AG04450 (cell line): ENCODE results near the gene RAB15. TPM values are rescaled to one million over a fixed set of nuclear protein-coding genes. Genes with fewer than 3 reads are reported as not detected.

ENCODE experiments used
- CTCF ChIA-PET: fragments of 300-600, 350-600 bp; formaldehyde crosslinking; extraction: SDS; loops from one replicate; lab custom pipeline; 2022; ENCODE audit warnings: antibody characterized with exemption, inconsistent platforms; lab: Charles Lee
- POLR2A ChIA-PET: fragments of 350-600 bp; formaldehyde crosslinking; extraction: SDS; loops from one replicate; lab custom pipeline; 2021; ENCODE audit warnings: antibody characterized with exemption, inconsistent platforms; lab: Yijun Ruan, JAX
- DNase-seq: peaks from one replicate; pipeline ENCODE4 v3.0.0-alpha.2; 2011; ENCODE audit warnings: low read depth, low spot score
- H3K27ac ChIP-seq: one replicate; pipeline ENCODE4 v1.5.1; 2012; ENCODE audit warnings: low read depth, low read length, control low read depth
- H3K27me3 ChIP-seq: one replicate; pipeline ENCODE4 v1.6.0; 2012; ENCODE audit warnings: low read length; ENCODE audit not compliant: control insufficient read depth, insufficient read depth
- H3K4me3 ChIP-seq: 2 replicates; pipeline ENCODE4 v1.5.1; 2011; ENCODE audit warnings: mild to moderate bottlenecking, low read depth, low read length, control low read depth
- H3K9me3 ChIP-seq: 2 replicates; pipeline ENCODE4 v1.5.1; 2012; ENCODE audit warnings: low read length; ENCODE audit not compliant: control insufficient read depth, insufficient read depth
- CTCF ChIP-seq: IDR thresholded peaks from 2 replicates; pipeline ENCODE4 v1.5.1; 2011; ENCODE audit warnings: low read depth, low read length, control low read depth, inconsistent platforms
- polyA plus RNA-seq: library from polyadenylated mRNA; depleted of rRNA; stranded (reverse); fragments of >200 nt; gene quantifications from 2 replicates; pipeline ENCODE4 v1.2.3, GENCODE V29; 2011

The RAB15 gene
- polyA plus RNA-seq, 1 experiment: 11.0 TPM

DNA sequence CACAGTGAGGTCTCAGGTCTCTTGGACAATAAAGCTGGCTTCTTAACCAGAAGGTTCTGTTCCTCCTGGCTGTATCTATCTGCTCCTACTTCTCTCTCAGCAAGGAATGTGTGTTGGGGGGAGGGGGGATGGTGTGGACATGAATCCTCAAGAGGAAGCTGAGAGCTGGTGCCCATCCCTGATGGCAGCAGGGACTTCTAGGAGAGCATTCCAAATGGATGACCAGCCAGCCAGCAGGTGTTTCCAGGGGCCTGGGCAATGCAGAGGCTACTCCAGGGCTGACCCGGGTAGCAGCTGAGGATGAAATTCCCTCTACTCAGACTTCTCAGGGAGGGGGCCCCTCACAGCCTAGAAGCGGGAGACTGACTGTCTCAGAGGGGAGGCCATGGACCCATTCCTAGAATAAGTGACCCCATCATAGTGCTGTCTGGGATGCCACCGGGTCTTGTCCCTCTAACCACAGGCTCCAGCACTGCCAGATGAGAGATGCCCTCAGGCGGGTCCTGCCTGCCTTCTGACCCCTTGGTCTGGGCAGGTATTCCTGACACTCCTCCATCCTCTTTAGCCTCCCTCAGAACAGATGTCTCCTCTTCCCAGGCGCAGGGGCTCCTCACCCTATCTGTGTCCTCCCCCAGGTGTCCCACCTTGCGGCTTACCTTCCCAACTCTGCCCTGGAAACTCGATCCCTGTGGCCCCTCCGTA is 1.2 kb downstream of the RAB15 start:
- no peak for DNase-seq

GRCh38 chr14:64970041-64970440 is 2.1 kb downstream of the RAB15 start:
- no peak for DNase-seq
- Histone ChIP-seq H3K4me3 (no peak overlapping the region), H3K27ac (no peak overlapping the region), H3K27me3 (peaks cover 3% of the 10 kb centered on the region), H3K9me3 (no peaks in the 10 kb centered on the region; the same call in 1 of the 2 replicates)
- ChIA-PET POLR2A (interaction anchor here (0.7 kb wide), 1 partner anchor 534 kb away, joined by 5 read pairs; no protein-coding TSS in a partner anchor), CTCF (interaction anchor here (0.6 to 1.2 kb wide), 5 partner anchors 14 to 55 kb away, joined by 3 to 4 read pairs (median 3); partner anchors contain the start of gene FNTB)
- no peak for TF ChIP-seq CTCF

More for the DNA sequence above, 1.2 kb downstream of the RAB15 start:
- ChIA-PET POLR2A (interaction anchor here (0.7 kb wide), 2 partner anchors 28 to 535 kb away, joined by 3 to 5 read pairs; no protein-coding TSS in a partner anchor), CTCF (interaction anchor here (0.6 to 1.2 kb wide), 10 partner anchors 9 to 1499 kb away, joined by 3 to 4 read pairs (median 3); partner anchors contain the start of gene FNTB)
- H3K9me3 ChIP-seq: no peaks in the 10 kb centered on the region; the same call in 1 of the 2 replicates
- H3K27ac ChIP-seq: no peak overlapping the region
- H3K27me3 ChIP-seq: peaks cover 3% of the 10 kb centered on the region
- no peak for TF ChIP-seq CTCF
- peak overlapping the region; percentile 74 for H3K4me3 ChIP-seq

- CTCF ChIA-PET: interaction anchor here (0.7 kb wide), 1 partner anchor 51 kb away, joined by 3 read pairs; no protein-coding TSS in a partner anchor
- no peak for DNase-seq
- Histone ChIP-seq H3K9me3 (no peaks in the 10 kb centered on the region; the same call in 1 of the 2 replicates), H3K27ac (no peak overlapping the region), H3K4me3 (no peak overlapping the region), H3K27me3 (peaks cover 3% of the 10 kb centered on the region)
- POLR2A ChIA-PET: no interaction called here
- TF ChIP-seq CTCF: no peak
These were observed 3.5 kb downstream of the RAB15 start for GRCh38 chr14:64968651-64969050.

DNA sequence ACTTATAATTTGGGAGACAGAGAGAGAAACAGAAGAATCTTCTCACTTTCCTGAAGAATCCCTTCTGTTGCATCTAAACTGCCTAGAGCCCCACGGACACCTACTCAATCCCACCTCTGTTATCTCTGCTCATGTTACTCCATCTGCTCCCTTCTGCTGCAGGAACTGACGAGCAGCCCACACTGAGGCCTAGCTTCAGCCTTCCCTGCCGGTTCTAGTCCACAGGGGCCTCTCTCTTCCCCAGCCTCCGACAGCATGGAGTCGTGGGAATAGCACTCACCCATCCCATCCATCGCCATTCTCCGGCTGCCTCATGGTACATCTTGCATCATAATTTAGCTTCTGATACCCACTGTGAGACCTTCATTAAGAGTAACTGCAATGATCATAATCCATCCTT is 4.0 kb downstream of the RAB15 start:
- CTCF ChIA-PET: interaction anchor here (0.7 kb wide), 1 partner anchor 52 kb away, joined by 3 read pairs; no protein-coding TSS in a partner anchor
- Histone ChIP-seq H3K4me3 (no peak overlapping the region), H3K27ac (no peak overlapping the region), H3K27me3 (peaks cover 3% of the 10 kb centered on the region), H3K9me3 (no peaks in the 10 kb centered on the region; the same call in 1 of the 2 replicates)
- DNase-seq: no peak
- TF ChIP-seq CTCF: no peak
- POLR2A ChIA-PET: no interaction called here

DNA sequence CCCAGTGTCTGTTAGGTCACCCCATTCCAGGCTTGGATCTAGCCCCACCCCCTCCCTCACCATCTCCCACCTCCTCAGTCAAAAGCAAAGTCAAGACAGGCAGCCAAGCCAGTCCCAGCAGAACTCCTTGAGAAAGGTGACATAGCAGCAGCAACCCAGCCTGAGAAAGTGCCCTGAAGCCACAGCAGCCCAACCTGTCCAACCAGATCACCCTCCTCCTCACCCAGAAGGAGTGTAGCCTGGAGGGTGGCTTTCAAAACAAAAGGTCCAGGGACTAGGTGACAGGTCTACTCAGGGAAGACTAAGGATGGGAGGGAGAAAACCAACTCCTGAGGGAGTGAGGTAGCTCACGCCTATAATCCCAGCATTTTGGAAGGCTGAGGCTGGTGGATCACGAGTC is 5.2 kb downstream of the RAB15 start:
- ChIA-PET CTCF (no interaction called here), POLR2A (no interaction called here)
- no peak overlapping the region for H3K4me3 ChIP-seq
- no peaks in the 10 kb centered on the region for H3K9me3 ChIP-seq
- TF ChIP-seq CTCF: no peak
- H3K27me3 ChIP-seq: peaks cover 3% of the 10 kb centered on the region
- no peak for DNase-seq
- no peak overlapping the region for H3K27ac ChIP-seq
